ENCODE data around the gene MYCBPAP. TPM values are rescaled to one million over a fixed set of nuclear protein-coding genes. Genes with fewer than 3 reads are reported as not detected.

Gene MYCBPAP
- total and polyA plus RNA-seq, 12 donors = 0.17 to 1.6 (median 0.59) TPM

DNA sequence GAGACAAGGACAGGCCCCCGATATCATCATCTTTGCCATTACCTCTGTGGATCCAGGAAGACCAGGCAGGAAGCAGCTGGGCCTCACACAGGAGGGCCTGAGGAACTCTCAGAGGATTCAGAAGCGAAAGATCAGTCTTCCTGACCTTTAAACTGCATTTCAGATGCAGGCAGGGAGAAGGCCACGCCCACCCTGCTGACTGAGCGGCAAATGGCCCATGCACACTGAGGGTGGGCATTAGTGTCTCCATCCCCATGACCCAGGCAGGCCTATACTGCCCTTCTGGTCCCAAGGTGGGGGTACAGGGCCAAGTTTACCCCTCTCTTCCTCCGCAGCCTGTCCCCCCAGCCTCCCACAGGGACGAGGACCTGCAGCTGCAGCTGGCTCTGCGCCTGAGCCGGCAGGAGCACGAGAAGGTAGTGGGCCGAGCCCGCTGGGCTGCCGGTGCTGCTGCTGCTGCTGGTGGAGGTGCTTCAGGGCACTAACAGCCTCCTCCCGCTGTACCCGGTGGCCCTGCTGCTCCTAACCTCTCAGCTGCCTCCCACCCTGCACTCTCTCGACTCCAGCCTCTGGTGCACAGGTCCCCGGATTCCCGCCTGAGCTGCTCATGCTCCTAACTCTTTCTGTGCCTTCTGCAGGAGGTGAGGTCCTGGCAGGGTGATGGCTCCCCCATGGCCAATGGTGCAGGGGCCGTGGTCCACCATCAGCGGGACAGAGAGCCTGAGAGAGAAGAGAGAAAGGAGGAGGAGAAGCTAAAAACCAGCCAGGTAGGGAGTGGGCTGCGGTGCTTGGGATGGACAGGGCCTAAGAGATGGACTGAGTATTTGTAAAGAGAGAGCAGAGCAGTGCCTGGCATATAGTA is 30.5 kb downstream of the MYCBPAP start:
- H3K27me3 ChIP-seq = peaks cover 0 to 13% (median 0%) of the 10 kb centered on the region in 7 donors
- H3K36me3 ChIP-seq = peaks cover 0 to 9% (median 0%) of the 10 kb centered on the region in 9 donors
- peaks cover 2 to 35% (median 24%) of the 10 kb centered on the region in 9 donors for H3K4me1 ChIP-seq
- 65% methylated on average over 20 of the region's 20 CpGs for WGBS, 2 donors
- H3K4me3 ChIP-seq = no peak overlapping the region
- H3K9me3 ChIP-seq = no peaks in the 10 kb centered on the region
- intact Hi-C loops (cut with DNase I) = loop anchor here in 2 of 10 donors (5.0 to 10.0 kb wide), 2 partner anchors 54 to 56 kb away; no protein-coding TSS in a partner anchor
- DNase-seq (no peak), ATAC-seq (no peak)
- no peak for TF ChIP-seq CTCF (IDR thresholded peaks at IDR 0.05)
- no peak overlapping the region for H3K27ac ChIP-seq

- DNase-seq = no peak
- WGBS, 2 donors = 75 to 80% methylated on average over 15 of the region's 15 CpGs
- H3K4me1 ChIP-seq = peaks cover 2 to 23% (median 19%) of the 10 kb centered on the region in 9 donors
- TF ChIP-seq CTCF (IDR thresholded peaks at IDR 0.05) = no peak
- no peak overlapping the region for H3K27ac ChIP-seq
- intact Hi-C loops (cut with DNase I) = loop anchor here in 6 of 10 donors (2.0 to 10.0 kb wide), 4 partner anchors 55 to 415 kb away; no protein-coding TSS in a partner anchor
- no peaks in the 10 kb centered on the region for H3K9me3 ChIP-seq
- H3K4me3 ChIP-seq = no peak overlapping the region
- H3K27me3 ChIP-seq = peaks cover 0 to 1% (median 0%) of the 10 kb centered on the region in 7 donors
- H3K36me3 ChIP-seq = peaks cover 0 to 9% (median 0%) of the 10 kb centered on the region in 9 donors
- no peak for ATAC-seq
Observed at GRCh38 chr17:50539762-50540559, 31.7 kb downstream of the MYCBPAP start.

DNA sequence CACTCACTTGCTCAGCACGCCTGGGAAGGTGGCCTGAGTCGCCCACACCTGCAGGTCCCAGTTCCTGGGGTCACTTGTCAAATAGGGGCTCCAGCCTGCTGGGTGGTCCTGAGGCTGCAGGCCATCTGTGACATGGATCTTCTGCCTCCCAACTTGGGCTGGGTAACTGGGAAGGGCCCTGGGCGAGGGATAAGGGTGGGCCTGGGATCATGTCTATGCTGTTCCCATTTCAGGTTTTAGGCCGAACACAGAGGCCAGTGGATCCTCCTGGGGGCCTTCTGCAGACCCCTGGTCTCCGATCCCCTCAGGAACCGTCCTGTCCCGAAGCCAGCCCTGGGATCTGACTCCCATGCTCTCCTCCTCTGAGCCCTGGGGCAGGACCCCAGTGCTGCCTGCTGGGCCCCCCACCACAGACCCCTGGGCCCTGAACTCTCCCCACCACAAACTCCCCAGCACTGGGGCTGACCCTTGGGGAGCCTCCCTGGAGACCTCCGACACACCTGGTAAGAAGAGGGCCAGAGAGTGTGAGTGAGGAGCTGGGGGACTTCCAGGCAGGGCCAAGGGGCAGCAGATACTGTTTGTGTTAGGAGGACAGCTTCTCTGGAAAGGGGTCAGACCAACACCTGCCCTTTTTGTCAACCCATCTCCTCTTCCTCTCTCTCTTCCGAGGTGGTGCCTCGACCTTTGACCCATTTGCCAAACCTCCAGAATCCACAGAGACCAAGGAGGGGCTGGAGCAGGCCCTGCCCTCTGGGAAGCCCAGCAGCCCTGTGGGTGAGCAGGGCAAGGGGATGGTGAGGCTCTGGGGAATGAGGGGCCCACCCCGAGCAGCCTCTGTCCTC is 32.5 kb downstream of the MYCBPAP start:
- intact Hi-C loops (cut with DNase I) = loop anchor here in 5 of 10 donors (2.0 to 10.0 kb wide), 3 partner anchors 58 to 414 kb away; no protein-coding TSS in a partner anchor
- peak overlapping the region in 6 of 10 donors; percentile 57 to 88 (median 71) for H3K27ac ChIP-seq
- TF ChIP-seq CTCF (IDR thresholded peaks at IDR 0.05) = no peak
- ATAC-seq = peak in 1 of 8 donors; percentile 5
- H3K4me3 ChIP-seq = peak overlapping the region in 2 of 10 donors; percentile 53 to 68
- DNase-seq = no peak
- WGBS, 2 donors = 90 to 91% methylated on average over 11 of the region's 11 CpGs
- peaks cover 2 to 23% (median 19%) of the 10 kb centered on the region in 9 donors for H3K4me1 ChIP-seq
- H3K9me3 ChIP-seq = no peaks in the 10 kb centered on the region
- H3K36me3 ChIP-seq = peaks cover 0 to 9% (median 0%) of the 10 kb centered on the region in 9 donors
- no peaks in the 10 kb centered on the region for H3K27me3 ChIP-seq
